CD4-positive, alpha-beta T cell (primary cell): ENCODE measurements around the gene FLRT1. TPM values are rescaled to one million over a fixed set of nuclear protein-coding genes. Genes with fewer than 3 reads are reported as not detected.
A peak's percentile ranks its signal among the peaks of the same experiment; 100 is the strongest.

Experiments used
- ATAC-seq: fragments of 200-7000 bp; cut with Tn5 transposase; one replicate; pipeline ENCODE4 v1.10.0; 2022; ENCODE audit warnings: mild to moderate bottlenecking; ENCODE audit not compliant: poor library complexity
- CTCF ChIA-PET: fragments of 350-600 bp; sonication (Branson Sonifier 250); formaldehyde crosslinking; loops from one replicate; lab custom pipeline; 2021; ENCODE audit warnings: antibody characterized with exemption, inconsistent platforms; lab: Charles Lee
- POLR2A ChIA-PET: fragments of 350-600 bp; sonication (Branson Sonifier 250); formaldehyde crosslinking; loops from one replicate; lab custom pipeline; 2021; ENCODE audit warnings: antibody characterized with exemption, inconsistent platforms; lab: Charles Lee
- DNase-seq, 14 experiments: peaks; one replicate each; pipeline ENCODE4 v3.0.0-alpha.2; 2013 to 2020; ENCODE audit warnings: mixed read lengths in 2 of 14
- H3K27ac ChIP-seq, 2 donors: one replicate each; pipeline versions ENCODE4 v1.5.1 to v1.7.0; 2013; ENCODE audit warnings: low read length in 2 of 2, low read depth in 1 of 2, mild to moderate bottlenecking in 1 of 2
- H3K27me3 ChIP-seq, 2 experiments: 1 replicate in 1 of 2; 2 replicates in 1 of 2; pipeline versions ENCODE4 v1.6.1 to v1.7.0; 2013; ENCODE audit warnings: low read length in 2 of 2, control low read depth in 1 of 2, mild to moderate bottlenecking in 1 of 2, moderate library complexity in 1 of 2; ENCODE audit not compliant: insufficient read depth in 2 of 2, control insufficient read depth in 1 of 2
- H3K36me3 ChIP-seq: one replicate; pipeline ENCODE4 v1.6.1; 2013; ENCODE audit warnings: low read length, control low read depth; ENCODE audit not compliant: insufficient read depth
- H3K4me1 ChIP-seq: one replicate; pipeline ENCODE4 v1.6.1; 2013; ENCODE audit warnings: low read length, control low read depth; ENCODE audit not compliant: insufficient read depth
- H3K4me3 ChIP-seq: one replicate; pipeline ENCODE4 v1.5.1; 2013; ENCODE audit warnings: mild to moderate bottlenecking, low read length, moderate library complexity
- H3K9me3 ChIP-seq, 2 experiments: 1 replicate in 1 of 2; 2 replicates in 1 of 2; pipeline versions ENCODE4 v1.6.1 to v1.7.0; 2013; ENCODE audit warnings: low read length in 2 of 2, mild to moderate bottlenecking in 2 of 2, control low read depth in 1 of 2, moderate library complexity in 1 of 2; ENCODE audit not compliant: control insufficient read depth in 1 of 2, insufficient read depth in 1 of 2
- H3K27ac Mint-ChIP-seq: one replicate; pipeline ENCODE4 v1.8.0; 2020; ENCODE audit warnings: mixed read lengths
- H3K27me3 Mint-ChIP-seq: one replicate; pipeline ENCODE4 v1.8.0; 2021; ENCODE audit warnings: mixed read lengths
- H3K36me3 Mint-ChIP-seq: one replicate; pipeline ENCODE4 v1.8.0; 2021; ENCODE audit warnings: low read depth, mixed read lengths
- H3K4me1 Mint-ChIP-seq: one replicate; pipeline ENCODE4 v1.8.0; 2021; ENCODE audit warnings: low read depth, mixed read lengths
- H3K4me3 Mint-ChIP-seq: one replicate; pipeline ENCODE4 v1.8.0; 2020; ENCODE audit warnings: mild to moderate bottlenecking, mixed read lengths
- H3K9me3 Mint-ChIP-seq: one replicate; pipeline ENCODE4 v1.8.0; 2020; ENCODE audit warnings: mixed read lengths
- intact Hi-C, 2 experiments: fragments of 100-400 bp; cut with DNase I in 1 of 2; cut with micrococcal nuclease in 1 of 2; formaldehyde crosslinking; loops; one replicate each; pipeline versions ENCODE4 v1.15.1 to v1.9.0; 2023 to 2025; cut with DNase I, micrococcal nuclease
- total RNA-seq, 174 experiments: library from RNA in 2 of 174; stranded (reverse) in 2 of 174; gene quantifications; one replicate each; pipeline ENCODE4 v1.2.3 and lab custom pipeline; 2021 to 2026
- TF ChIP-seq, protein P1 (sequence below): fragments of 200-600 bp; IDR thresholded peaks from one replicate; pipeline ENCODE4 v1.8.0; 2022; ENCODE audit warnings: antibody characterized with exemption, mild to moderate bottlenecking

FLRT1 gene
- total RNA-seq, 2 experiments from 2014 or later, result not detected

DNA sequence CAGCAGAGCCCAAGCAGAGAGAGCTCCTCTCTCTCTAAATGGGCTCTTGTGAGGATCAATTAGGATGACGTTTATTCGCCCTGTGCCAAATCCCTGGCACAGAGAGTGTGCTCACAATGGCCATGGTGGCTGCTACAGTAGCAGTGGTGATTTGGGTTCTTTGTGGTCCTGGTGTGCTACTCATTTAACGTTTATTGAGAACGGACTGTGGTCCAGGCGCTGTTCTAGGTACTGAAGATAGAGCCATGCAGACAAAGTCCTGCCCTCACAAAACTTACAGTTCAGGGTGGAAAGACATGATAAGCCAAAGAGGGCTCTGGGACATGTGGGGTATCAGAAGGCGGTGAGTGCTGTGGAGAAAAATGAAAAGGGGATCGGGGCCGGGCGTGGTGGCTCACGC lies 44.2 kb upstream of the FLRT1 start:
- Mint-ChIP-seq H3K4me1 (peaks cover 22% of the 10 kb centered on the region), H3K4me3 (peak overlapping the region; percentile 30), H3K36me3 (peaks cover 73% of the 10 kb centered on the region), H3K27me3 (no peaks in the 10 kb centered on the region), H3K27ac (no peak overlapping the region), H3K9me3 (no peaks in the 10 kb centered on the region)
- TF ChIP-seq, protein P1, sequence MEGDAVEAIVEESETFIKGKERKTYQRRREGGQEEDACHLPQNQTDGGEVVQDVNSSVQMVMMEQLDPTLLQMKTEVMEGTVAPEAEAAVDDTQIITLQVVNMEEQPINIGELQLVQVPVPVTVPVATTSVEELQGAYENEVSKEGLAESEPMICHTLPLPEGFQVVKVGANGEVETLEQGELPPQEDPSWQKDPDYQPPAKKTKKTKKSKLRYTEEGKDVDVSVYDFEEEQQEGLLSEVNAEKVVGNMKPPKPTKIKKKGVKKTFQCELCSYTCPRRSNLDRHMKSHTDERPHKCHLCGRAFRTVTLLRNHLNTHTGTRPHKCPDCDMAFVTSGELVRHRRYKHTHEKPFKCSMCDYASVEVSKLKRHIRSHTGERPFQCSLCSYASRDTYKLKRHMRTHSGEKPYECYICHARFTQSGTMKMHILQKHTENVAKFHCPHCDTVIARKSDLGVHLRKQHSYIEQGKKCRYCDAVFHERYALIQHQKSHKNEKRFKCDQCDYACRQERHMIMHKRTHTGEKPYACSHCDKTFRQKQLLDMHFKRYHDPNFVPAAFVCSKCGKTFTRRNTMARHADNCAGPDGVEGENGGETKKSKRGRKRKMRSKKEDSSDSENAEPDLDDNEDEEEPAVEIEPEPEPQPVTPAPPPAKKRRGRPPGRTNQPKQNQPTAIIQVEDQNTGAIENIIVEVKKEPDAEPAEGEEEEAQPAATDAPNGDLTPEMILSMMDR, result no peak
- CTCF ChIA-PET, result interaction anchor here (1.8 kb wide), 1 partner anchor 9 kb away, joined by 13 read pairs; no protein-coding TSS in a partner anchor
- POLR2A ChIA-PET, result no interaction called here
- peaks cover 66% of the 10 kb centered on the region for H3K36me3 ChIP-seq
- H3K4me3 ChIP-seq, result no peak overlapping the region
- intact Hi-C loops, result loop anchor here in 1 of 2 experiments (10.0 kb wide), 1 partner anchor 313 kb away; the partner anchor contains the start of genes CATSPERZ and ESRRA
- ATAC-seq (no peak), DNase-seq (no peak)
- H3K4me1 ChIP-seq, result peaks cover 20% of the 10 kb centered on the region
- H3K9me3 ChIP-seq, result no peaks in the 10 kb centered on the region
- H3K27me3 ChIP-seq, result no peaks in the 10 kb centered on the region
- no peak overlapping the region for H3K27ac ChIP-seq

DNA sequence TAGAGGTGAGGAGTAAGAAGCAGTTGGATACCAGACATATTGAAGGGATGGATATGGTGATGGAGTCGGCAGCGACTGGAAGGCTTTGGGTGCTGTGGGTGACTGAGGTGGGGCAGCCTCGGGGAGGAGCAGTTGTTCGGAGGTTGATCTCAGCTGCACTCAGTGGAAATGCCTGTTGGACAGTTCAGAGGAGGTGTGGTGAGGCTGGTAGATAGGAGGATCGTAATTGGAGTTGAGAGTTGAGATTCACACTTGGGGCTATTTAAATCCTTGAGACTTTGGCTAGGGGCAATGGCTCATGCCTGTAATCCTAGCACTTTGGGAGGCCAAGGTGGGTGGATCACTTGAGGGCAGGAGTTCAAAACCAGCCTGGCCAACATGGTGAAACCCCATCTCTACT lies 42.6 kb upstream of the FLRT1 start:
- ChIA-PET POLR2A (no interaction called here), CTCF (no interaction called here)
- Histone ChIP-seq H3K9me3 (no peaks in the 10 kb centered on the region), H3K27me3 (no peaks in the 10 kb centered on the region), H3K4me3 (no peak overlapping the region), H3K36me3 (peaks cover 76% of the 10 kb centered on the region), H3K4me1 (peaks cover 5% of the 10 kb centered on the region), H3K27ac (no peak overlapping the region)
- intact Hi-C loops, result loop anchor here in 1 of 2 experiments (10.0 kb wide), 1 partner anchor 312 kb away; the partner anchor contains the start of genes CATSPERZ and ESRRA
- peaks cover 14% of the 10 kb centered on the region for H3K4me1 Mint-ChIP-seq
- H3K4me3 Mint-ChIP-seq, result no peak overlapping the region
- H3K36me3 Mint-ChIP-seq, result peaks cover 88% of the 10 kb centered on the region
- no peak overlapping the region for H3K27ac Mint-ChIP-seq
- no peaks in the 10 kb centered on the region for H3K9me3 Mint-ChIP-seq
- DNase-seq (no peak), ATAC-seq (no peak)
- H3K27me3 Mint-ChIP-seq, result no peaks in the 10 kb centered on the region
- TF ChIP-seq, protein P1, result no peak

DNA sequence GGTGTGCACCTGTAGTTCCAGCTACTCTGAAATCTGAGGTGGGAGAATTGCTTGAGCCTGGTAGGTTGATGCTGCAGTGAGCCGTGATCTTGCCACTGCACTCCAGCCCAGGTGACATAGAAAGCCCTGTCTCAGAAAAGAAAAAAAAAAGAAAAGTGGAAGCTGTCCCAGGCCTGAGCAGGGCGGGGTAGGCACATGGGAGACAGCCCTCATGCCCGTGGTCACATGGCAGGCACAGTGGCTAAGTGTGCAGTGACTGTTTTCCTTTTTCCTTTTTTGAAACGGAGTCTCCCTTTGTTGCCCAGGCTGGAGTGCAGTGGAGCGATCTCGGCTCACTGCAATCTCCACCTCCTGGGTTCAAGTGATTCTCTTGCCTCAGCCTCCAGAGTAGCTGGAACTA lies 41.7 kb upstream of the FLRT1 start:
- ChIA-PET CTCF (no interaction called here), POLR2A (no interaction called here)
- ATAC-seq (no peak), DNase-seq (no peak)
- peaks cover 6% of the 10 kb centered on the region for H3K4me1 ChIP-seq
- no peaks in the 10 kb centered on the region for H3K27me3 Mint-ChIP-seq
- no peak overlapping the region for H3K4me3 ChIP-seq
- TF ChIP-seq, protein P1, result no peak
- peaks cover 85% of the 10 kb centered on the region for H3K36me3 Mint-ChIP-seq
- no peak overlapping the region for H3K27ac Mint-ChIP-seq
- peaks cover 9% of the 10 kb centered on the region for H3K4me1 Mint-ChIP-seq
- intact Hi-C loops, result loop anchor here in 1 of 2 experiments (10.0 kb wide), 1 partner anchor 311 kb away; the partner anchor contains the start of genes CATSPERZ and ESRRA
- peaks cover 69% of the 10 kb centered on the region for H3K36me3 ChIP-seq
- H3K4me3 Mint-ChIP-seq, result no peak overlapping the region
- no peak overlapping the region for H3K27ac ChIP-seq
- H3K9me3 ChIP-seq, result no peaks in the 10 kb centered on the region
- H3K27me3 ChIP-seq, result no peaks in the 10 kb centered on the region
- H3K9me3 Mint-ChIP-seq, result no peaks in the 10 kb centered on the region
